A673 (cell line): ENCODE measurements around the gene TFDP1. TPM values are rescaled to one million over a fixed set of nuclear protein-coding genes. Genes with fewer than 3 reads are reported as not detected.

ENCODE experiments used
- BruUV-seq: library from RNA; stranded (reverse); fragments of 400-500 nt; replicated peaks from 2 replicates; lab custom pipeline; 2021; lab: Mats Ljungman, UMichigan
- CTCF ChIA-PET: fragments of 300-600 bp; sonication (Branson Sonifier 250); formaldehyde crosslinking; loops from one replicate; lab custom pipeline; 2022; ENCODE audit warnings: antibody characterized with exemption; lab: Charles Lee
- POLR2A ChIA-PET: fragments of 300-600 bp; sonication (Branson Sonifier 250); formaldehyde crosslinking; loops from one replicate; lab custom pipeline; 2022; ENCODE audit warnings: antibody characterized with exemption; ENCODE audit not compliant: low non-redundant PET; lab: Charles Lee
- DNase-seq: peaks from one replicate; pipeline ENCODE4 v3.0.0-alpha.2; 2015; ENCODE audit warnings: low spot score
- H3K27ac ChIP-seq: fragments of 200-600 bp; sonication (generic); 2 replicates; pipeline ENCODE4 v1.5.1; 2016; ENCODE audit warnings: mixed run types, low read depth, mild to moderate bottlenecking, mixed read lengths, antibody characterized with exemption, low read length; ENCODE audit not compliant: poor library complexity, severe bottlenecking
- H3K27me3 ChIP-seq: fragments of 200-600 bp; sonication (generic); replicated peaks from 2 replicates; pipeline ENCODE4 v1.6.1; 2017; ENCODE audit warnings: mixed run types, low read depth, mild to moderate bottlenecking, mixed read lengths, antibody characterized with exemption, low read length; ENCODE audit not compliant: insufficient read depth, poor library complexity
- H3K36me3 ChIP-seq: fragments of 200-600 bp; sonication (generic); 2 replicates; pipeline ENCODE4 v1.6.1; 2016; ENCODE audit warnings: mixed run types, mild to moderate bottlenecking, mixed read lengths, antibody characterized with exemption, low read length; ENCODE audit not compliant: insufficient read depth, poor library complexity, severe bottlenecking
- H3K4me1 ChIP-seq: fragments of 200-600 bp; sonication (generic); 2 replicates; pipeline ENCODE4 v1.6.1; 2017; ENCODE audit warnings: mixed run types, mild to moderate bottlenecking, mixed read lengths, antibody characterized with exemption, low read length; ENCODE audit not compliant: insufficient read depth, poor library complexity, severe bottlenecking
- H3K4me3 ChIP-seq: fragments of 200-600 bp; sonication (generic); 2 replicates; pipeline ENCODE4 v1.5.1; 2016; ENCODE audit warnings: low read depth, mixed run types, mild to moderate bottlenecking, mixed read lengths, low read length; ENCODE audit not compliant: poor library complexity, severe bottlenecking
- H3K9me3 ChIP-seq: fragments of 200-600 bp; sonication (generic); 2 replicates; pipeline ENCODE4 v1.6.1; 2016; ENCODE audit warnings: mixed run types, low read depth, mild to moderate bottlenecking, mixed read lengths, antibody characterized with exemption, low read length; ENCODE audit not compliant: poor library complexity, severe bottlenecking
- EZH2 ChIP-seq: fragments of 200-600 bp; sonication (generic); IDR thresholded peaks from 2 replicates; pipeline ENCODE4 v1.6.1; 2017; ENCODE audit warnings: borderline replicate concordance, low read depth, mild to moderate bottlenecking, mixed read lengths, antibody characterized with exemption, low read length; ENCODE audit not compliant: poor library complexity, severe bottlenecking
- intact Hi-C: fragments of 100-400 bp; cut with micrococcal nuclease; formaldehyde crosslinking; loops from one replicate; pipeline ENCODE4 v1.10.0; 2022; ENCODE audit not compliant: unreplicated experiment
- total RNA-seq: library from RNA; stranded (reverse); gene quantifications from 2 replicates; pipeline ENCODE4 v1.2.3, GENCODE V29; 2021
- TF ChIP-seq, protein P1 (sequence below): fragments of 300-800, 200-600 bp; sonication (generic); conservative IDR thresholded peaks from 2 replicates; pipeline ENCODE4 v1.5.1; 2017; ENCODE audit warnings: low read depth, mild to moderate bottlenecking, antibody characterized with exemption, low read length, moderate library complexity, mixed read lengths

Gene TFDP1
- total RNA-seq, 1 experiment from 2014 or later, result 153 TPM

DNA sequence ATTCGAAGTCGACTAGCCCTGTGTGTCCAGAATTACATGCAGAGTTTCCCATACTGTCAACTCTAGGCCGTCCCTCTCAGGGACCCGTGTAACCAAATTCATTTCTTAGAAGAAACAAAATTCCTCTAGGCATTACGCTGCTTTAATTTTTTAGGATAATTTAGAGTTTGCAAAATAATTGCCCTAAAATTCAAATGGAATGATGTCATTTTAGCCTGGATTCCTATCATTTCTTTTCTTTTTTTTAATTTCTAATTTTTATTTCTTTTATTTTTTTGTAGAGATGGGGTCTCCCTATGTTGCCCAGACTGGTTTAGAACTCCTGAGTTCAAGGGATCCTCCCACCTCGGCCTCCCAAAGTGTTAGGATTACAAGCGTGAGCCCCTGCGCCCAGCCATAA lies 74.8 kb downstream of the TFDP1 start:
- no TSS peak for BruUV-seq
- intact Hi-C loops, result no loop called here
- no peak for DNase-seq
- ChIA-PET POLR2A (no interaction called here), CTCF (no interaction called here)
- no peak overlapping the region for H3K4me3 ChIP-seq
- no peaks in the 10 kb centered on the region for H3K27me3 ChIP-seq
- no peak overlapping the region for H3K27ac ChIP-seq
- no peaks in the 10 kb centered on the region for H3K4me1 ChIP-seq
- H3K9me3 ChIP-seq, result peaks cover 9% of the 10 kb centered on the region
- H3K36me3 ChIP-seq, result no peaks in the 10 kb centered on the region
- TF ChIP-seq, protein P1, sequence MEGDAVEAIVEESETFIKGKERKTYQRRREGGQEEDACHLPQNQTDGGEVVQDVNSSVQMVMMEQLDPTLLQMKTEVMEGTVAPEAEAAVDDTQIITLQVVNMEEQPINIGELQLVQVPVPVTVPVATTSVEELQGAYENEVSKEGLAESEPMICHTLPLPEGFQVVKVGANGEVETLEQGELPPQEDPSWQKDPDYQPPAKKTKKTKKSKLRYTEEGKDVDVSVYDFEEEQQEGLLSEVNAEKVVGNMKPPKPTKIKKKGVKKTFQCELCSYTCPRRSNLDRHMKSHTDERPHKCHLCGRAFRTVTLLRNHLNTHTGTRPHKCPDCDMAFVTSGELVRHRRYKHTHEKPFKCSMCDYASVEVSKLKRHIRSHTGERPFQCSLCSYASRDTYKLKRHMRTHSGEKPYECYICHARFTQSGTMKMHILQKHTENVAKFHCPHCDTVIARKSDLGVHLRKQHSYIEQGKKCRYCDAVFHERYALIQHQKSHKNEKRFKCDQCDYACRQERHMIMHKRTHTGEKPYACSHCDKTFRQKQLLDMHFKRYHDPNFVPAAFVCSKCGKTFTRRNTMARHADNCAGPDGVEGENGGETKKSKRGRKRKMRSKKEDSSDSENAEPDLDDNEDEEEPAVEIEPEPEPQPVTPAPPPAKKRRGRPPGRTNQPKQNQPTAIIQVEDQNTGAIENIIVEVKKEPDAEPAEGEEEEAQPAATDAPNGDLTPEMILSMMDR, result no peak
- no peak for TF ChIP-seq EZH2

DNA sequence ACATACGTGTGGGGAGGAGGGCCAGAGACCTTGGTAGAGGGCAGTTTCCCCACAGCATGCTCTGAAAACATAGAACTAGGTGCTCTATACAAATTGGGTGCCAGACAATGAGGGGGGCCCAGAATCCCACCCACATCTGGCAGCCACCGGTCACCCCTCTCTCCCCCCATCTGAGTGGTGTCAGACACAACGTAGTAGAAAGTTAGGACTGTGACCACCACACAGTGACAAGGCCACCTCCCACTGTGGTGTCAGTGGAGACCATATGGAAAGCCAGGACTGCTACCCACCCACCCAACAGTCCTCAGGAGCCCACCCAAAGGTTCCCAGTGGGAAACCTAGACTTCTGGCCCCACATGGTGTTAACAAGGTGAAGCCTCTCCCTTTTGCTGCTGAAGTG lies 75.5 kb downstream of the TFDP1 start:
- no TSS peak for BruUV-seq
- ChIA-PET POLR2A (no interaction called here), CTCF (no interaction called here)
- Histone ChIP-seq H3K9me3 (peaks cover 9% of the 10 kb centered on the region), H3K27me3 (no peaks in the 10 kb centered on the region), H3K4me3 (no peak overlapping the region), H3K27ac (no peak overlapping the region), H3K36me3 (no peaks in the 10 kb centered on the region), H3K4me1 (no peaks in the 10 kb centered on the region)
- no peak for DNase-seq
- intact Hi-C loops, result no loop called here
- TF ChIP-seq, protein P1, result no peak
- no peak for TF ChIP-seq EZH2

DNA sequence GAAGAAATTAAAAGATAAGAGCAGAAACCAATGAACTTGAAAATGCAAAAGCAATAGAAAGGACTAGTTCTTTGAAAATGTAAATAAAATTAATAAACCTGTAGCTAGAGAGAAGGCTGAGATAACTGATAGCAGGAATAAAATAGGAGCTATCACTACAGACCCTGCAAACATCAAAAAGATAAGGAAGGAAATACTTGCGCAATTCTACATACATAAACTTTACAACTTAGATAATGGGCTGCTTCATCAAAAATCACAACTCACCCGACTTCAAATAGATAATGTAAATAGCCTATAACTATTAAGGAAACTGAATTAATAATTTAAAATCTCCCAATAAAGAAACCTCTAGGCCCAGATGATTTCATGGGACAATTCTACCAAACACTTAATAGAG lies 77.0 kb downstream of the TFDP1 start:
- BruUV-seq, result no TSS peak
- peaks cover 9% of the 10 kb centered on the region for H3K9me3 ChIP-seq
- CTCF ChIA-PET, result no interaction called here
- H3K4me3 ChIP-seq, result no peak overlapping the region
- no peaks in the 10 kb centered on the region for H3K27me3 ChIP-seq
- intact Hi-C loops, result no loop called here
- H3K36me3 ChIP-seq, result no peaks in the 10 kb centered on the region
- H3K4me1 ChIP-seq, result no peaks in the 10 kb centered on the region
- DNase-seq, result no peak
- TF ChIP-seq, protein P1, result no peak
- TF ChIP-seq EZH2, result no peak
- POLR2A ChIA-PET, result no interaction called here
- no peak overlapping the region for H3K27ac ChIP-seq
